ENCODE results near the gene TASP1.

TASP1 gene

GRCh38 chr20:13678944-13679343, 40.2 kb upstream of the TASP1 start:
- DNase-seq (ENCODE audit: extremely low read depth, low read depth): no peak
- H3K4me3 ChIP-seq (replicated peaks; ENCODE audit: low read depth, low read length): no peak overlapping the region
- TF ChIP-seq CTCF (IDR thresholded peaks at IDR 0.05; ENCODE audit: low read depth, low read length, missing control alignments): no peak

- DNase-seq (ENCODE audit: extremely low read depth, low read depth): no peak
- H3K4me3 ChIP-seq (replicated peaks; ENCODE audit: low read depth, low read length): no peak overlapping the region
- TF ChIP-seq CTCF (IDR thresholded peaks at IDR 0.05; ENCODE audit: low read depth, low read length, missing control alignments): no peak
These were observed 38.5 kb upstream of the TASP1 start for GRCh38 chr20:13677241-13677640.

GRCh38 chr20:13676682-13677081, 38.0 kb upstream of the TASP1 start:
- no peak overlapping the region for H3K4me3 ChIP-seq (replicated peaks; ENCODE audit: low read depth, low read length)
- no peak for TF ChIP-seq CTCF (IDR thresholded peaks at IDR 0.05; ENCODE audit: low read depth, low read length, missing control alignments)
- DNase-seq (ENCODE audit: extremely low read depth, low read depth): no peak

GRCh38 chr20:13672690-13673089, 34.0 kb upstream of the TASP1 start:
- DNase-seq (ENCODE audit: extremely low read depth, low read depth): no peak
- no peak for TF ChIP-seq CTCF (IDR thresholded peaks at IDR 0.05; ENCODE audit: low read depth, low read length, missing control alignments)

GRCh38 chr20:13671916-13672378, 33.2 kb upstream of the TASP1 start:
- DNase-seq (ENCODE audit: extremely low read depth, low read depth): peak; percentile 9
- H3K4me3 ChIP-seq (replicated peaks; ENCODE audit: low read depth, low read length): no peak overlapping the region
- no peak for TF ChIP-seq CTCF (IDR thresholded peaks at IDR 0.05; ENCODE audit: low read depth, low read length, missing control alignments)

More at GRCh38 chr20:13672690-13673089, 34.0 kb upstream of the TASP1 start:
- no peak overlapping the region for H3K4me3 ChIP-seq (replicated peaks; ENCODE audit: low read depth, low read length)

- no peak for TF ChIP-seq CTCF (IDR thresholded peaks at IDR 0.05; ENCODE audit: low read depth, low read length, missing control alignments)
- H3K4me3 ChIP-seq (replicated peaks; ENCODE audit: low read depth, low read length): no peak overlapping the region
- DNase-seq (ENCODE audit: extremely low read depth, low read depth): no peak
These were observed 32.8 kb upstream of the TASP1 start for GRCh38 chr20:13671512-13671911.

DNA sequence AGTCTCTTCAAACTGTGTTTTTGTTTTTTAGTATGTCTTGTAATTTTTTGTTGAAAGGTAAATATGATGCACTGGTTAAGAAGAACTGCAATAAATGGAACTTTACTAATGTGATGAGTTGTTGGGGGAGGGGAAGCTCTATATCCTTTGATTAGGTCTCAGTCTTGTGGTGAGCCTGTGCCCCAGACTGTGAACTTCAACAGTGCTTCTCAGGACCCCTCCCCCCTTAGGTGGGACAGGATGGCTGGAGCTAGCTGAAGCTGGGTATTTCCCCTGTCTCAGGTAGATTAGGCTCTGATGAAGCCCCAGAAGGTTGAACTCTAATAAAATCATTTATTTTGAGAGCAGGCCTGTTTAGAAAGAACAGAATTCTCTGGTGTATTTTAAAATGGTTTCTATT, 31.4 kb upstream of the TASP1 start:
- H3K4me3 ChIP-seq (replicated peaks; ENCODE audit: low read depth, low read length): no peak overlapping the region
- no peak for DNase-seq (ENCODE audit: extremely low read depth, low read depth)
- TF ChIP-seq CTCF (IDR thresholded peaks at IDR 0.05; ENCODE audit: low read depth, low read length, missing control alignments): no peak
